HepG2 (cell line): ENCODE results near the gene TSC22D1. TPM values are rescaled to one million over a fixed set of nuclear protein-coding genes. Genes with fewer than 3 reads are reported as not detected.
"Not testable (repeated sequence)": the region's sequence is repeated elsewhere in the genome, so short reads cannot be mapped to it uniquely, and the experiment has no call there.

Experiments
- ATAC-seq: fragments of 200-7000 bp; cut with Tn5 transposase; 3 replicates; pipeline ENCODE4 v1.9.1; 2020; ENCODE audit warnings: mild to moderate bottlenecking, moderate library complexity
- BruUV-seq: library from RNA; stranded (reverse); fragments of 400-500 nt; replicated peaks from 2 replicates; lab custom pipeline; 2021; lab: Mats Ljungman, UMichigan
- CTCF ChIA-PET: fragments of 300-600 bp; formaldehyde crosslinking; extraction: SDS; loops from one replicate; lab custom pipeline; 2021; ENCODE audit warnings: low total read pairs, inconsistent platforms, low intra/inter-chr PET ratio; lab: Yijun Ruan, JAX
- POLR2A ChIA-PET: fragments of 350-600 bp; sonication (Branson Sonifier 250); formaldehyde crosslinking; loops from one replicate; lab custom pipeline; 2020; ENCODE audit warnings: antibody characterized with exemption, inconsistent platforms; lab: Yijun Ruan, JAX
- DNase-seq: peaks from one replicate; pipeline ENCODE4 v3.0.0-alpha.2; 2015; ENCODE audit warnings: low spot score
- FAIRE-seq: peaks from 3 replicates; lab custom pipeline; 2011; peaks lifted over from hg19 to GRCh38; lab: Jason Lieb, UNC
- H2AFZ ChIP-seq: one replicate; pipeline ENCODE4 v1.6.1; 2011; ENCODE audit warnings: low read length, inconsistent platforms
- H3K27ac ChIP-seq: fragments of 300-600 bp; 3 replicates; pipeline ENCODE4 v1.8.0; 2011; ENCODE audit warnings: mixed run types, mild to moderate bottlenecking, mixed read lengths, low read length, inconsistent platforms; ENCODE audit not compliant: insufficient read depth; ENCODE audit errors: extremely low read length
- H3K27me3 ChIP-seq, 2 experiments: fragments of 200-600 bp in 1 of 2; 2 replicates in 1 of 2; 3 replicates in 1 of 2; pipeline versions ENCODE4 v1.6.0 to v1.8.0; 2011; ENCODE audit warnings: low read length in 2 of 2, mild to moderate bottlenecking in 2 of 2, moderate library complexity in 2 of 2, inconsistent platforms in 1 of 2; ENCODE audit not compliant: insufficient read depth in 2 of 2, control insufficient read depth in 1 of 2
- H3K36me3 ChIP-seq, 2 experiments: fragments of 200-600 bp in 1 of 2; replicated peaks in 1 of 2; 2 replicates in 1 of 2; 3 replicates in 1 of 2; pipeline versions ENCODE4 v1.5.1 to v1.8.0; 2011; ENCODE audit warnings: low read length in 2 of 2, inconsistent platforms in 1 of 2; ENCODE audit not compliant: insufficient read depth in 2 of 2, control insufficient read depth in 1 of 2
- H3K4me1 ChIP-seq: 2 replicates; pipeline ENCODE4 v1.5.1; 2012; ENCODE audit warnings: low read length, inconsistent platforms; ENCODE audit not compliant: insufficient read depth
- H3K4me2 ChIP-seq: 2 replicates; pipeline ENCODE4 v1.6.0; 2011; ENCODE audit warnings: low read depth, low read length, inconsistent platforms
- H3K4me3 ChIP-seq, 3 experiments: fragments of 200-600 bp in 1 of 3; sonication (generic), shearing (Covaris generic) in 1 of 3; replicated peaks in 1 of 3; 2 replicates each; pipeline ENCODE4 v1.5.1; 2011 to 2016; ENCODE audit warnings: low read length in 3 of 3, inconsistent platforms in 2 of 3, low read depth in 2 of 3, mild to moderate bottlenecking in 2 of 3, control low read depth in 1 of 3, mixed read lengths in 1 of 3; ENCODE audit not compliant: insufficient read depth in 1 of 3
- H3K79me2 ChIP-seq: one replicate; pipeline ENCODE4 v1.6.1; 2011; ENCODE audit warnings: low read length, inconsistent platforms; ENCODE audit not compliant: insufficient read depth
- H3K9ac ChIP-seq: 2 replicates; pipeline ENCODE4 v1.6.0; 2011; ENCODE audit warnings: mild to moderate bottlenecking, low read depth, low read length, inconsistent platforms; ENCODE audit not compliant: insufficient read depth
- H3K9me3 ChIP-seq: 2 replicates; pipeline ENCODE4 v1.5.1; 2012; ENCODE audit warnings: mild to moderate bottlenecking, low read length
- H4K20me1 ChIP-seq: 2 replicates; pipeline ENCODE4 v1.6.0; 2011; ENCODE audit warnings: inconsistent platforms, mild to moderate bottlenecking, low read length, moderate library complexity; ENCODE audit not compliant: insufficient read depth
- ARID5B ChIP-seq: IDR thresholded peaks from 2 replicates; pipeline ENCODE4 v1.4.0; 2020; ENCODE audit warnings: mild to moderate bottlenecking, missing genetic modification reagents
- HMGXB3 ChIP-seq: sonication (generic); formaldehyde crosslinking; IDR thresholded peaks from 2 replicates; pipeline ENCODE4 v1.4.0; 2020; ENCODE audit warnings: missing genetic modification reagents, borderline replicate concordance
- POLR2AphosphoS2 ChIP-seq: IDR thresholded peaks from 2 replicates; pipeline ENCODE4 v1.6.1; 2011; ENCODE audit warnings: low read depth, low read length, improper control_type of control experiment
- TFE3 ChIP-seq: IDR thresholded peaks from 2 replicates; pipeline ENCODE4 v1.6.1; 2016
- ZMAT3 ChIP-seq: sonication (generic); formaldehyde crosslinking; conservative IDR thresholded peaks from 2 replicates; pipeline ENCODE4 v1.7.0; 2021; ENCODE audit warnings: missing genetic modification reagents
- ZNF275 ChIP-seq: sonication (generic); formaldehyde crosslinking; IDR thresholded peaks from 2 replicates; pipeline ENCODE4 v1.8.0; 2022; ENCODE audit warnings: missing genetic modification reagents, mild to moderate bottlenecking, inconsistent platforms, borderline replicate concordance
- WGBS: methylation state at CpG from one replicate; pipeline ENCODE4 v1.1.6; 2017; ENCODE audit warnings: low lambda C conversion rate; 5-methylcytosine and 5-hydroxymethylcytosine counted together
- in situ Hi-C: cut with HindIII; loops from 2 replicates; pipeline ENCODE4 v1.10.0; 2017; ENCODE audit warnings: low pct_unique_long_range_greater_than_20kb; ENCODE audit not compliant: extremely low pct_ligation_motif_present
- intact Hi-C: fragments of 100-400 bp; cut with micrococcal nuclease; formaldehyde crosslinking; loops from one replicate; pipeline ENCODE4 v1.10.0; 2022; ENCODE audit not compliant: unreplicated experiment
- polyA plus RNA-seq, 8 experiments: library from polyadenylated mRNA; depleted of rRNA in 3 of 8; stranded (reverse) in 7 of 8; unstranded in 1 of 8; fragments of >200 nt; fragmentation: Illumina TruSeq in 4 of 8; extraction: Trizol in 4 of 8; gene quantifications; 2 replicates each; pipeline versions ENCODE4 v1.2.1 to v1.2.3, GENCODE V29; 2011 to 2016; ENCODE audit warnings: low read depth in 4 of 8, missing spikeins in 1 of 8, mixed read lengths in 1 of 8; ENCODE audit not compliant: insufficient read depth in 1 of 8
- total RNA-seq, 5 experiments: library from RNA; depleted of rRNA; stranded (reverse); fragments of >200 nt; fragmentation: Illumina TruSeq; extraction: Trizol; gene quantifications; 2 replicates each; pipeline ENCODE4 v1.2.3, GENCODE V29; 2016; ENCODE audit warnings: low read depth in 1 of 5

TSC22D1 gene
- total and polyA plus RNA-seq, 2 of the 13 experiments (the other 11 are each of a cell fraction or from before 2014, with no cell fraction given): 18.4 to 35.7 TPM

- ATAC-seq (no peak), FAIRE-seq (no peak), DNase-seq (no peak)
- CTCF ChIA-PET: no interaction called here
- H3K9me3 ChIP-seq: no peaks in the 10 kb centered on the region
- peaks cover 21% of the 10 kb centered on the region for H3K4me1 ChIP-seq
- no peaks in the 10 kb centered on the region for H4K20me1 ChIP-seq
- TF ChIP-seq HMGXB3 (CRISPR knock-in tag) (no peak), POLR2AphosphoS2 (no peak), ZMAT3 (CRISPR knock-in tag) (no peak), TFE3 (CRISPR knock-in tag) (no peak), ARID5B (CRISPR knock-in tag) (no peak), ZNF275 (CRISPR knock-in tag) (no peak)
- intact Hi-C loops: no loop called here
- no peak overlapping the region for H3K4me2 ChIP-seq
- H3K4me3 ChIP-seq: no peak overlapping the region
- no TSS peak for BruUV-seq
- no peak overlapping the region for H2AFZ ChIP-seq
- POLR2A ChIA-PET: no interaction called here
- in situ Hi-C loops: no loop called here
- no peaks in the 10 kb centered on the region; a peak in 1 of 5 replicates for H3K27me3 ChIP-seq
- no peaks in the 10 kb centered on the region for H3K79me2 ChIP-seq
- WGBS: 96% methylated on average over 2 of the region's 2 CpGs
- H3K27ac ChIP-seq: no peak overlapping the region
- no peak overlapping the region for H3K9ac ChIP-seq
- H3K36me3 ChIP-seq: no peaks in the 10 kb centered on the region
Measured at GRCh38 chr13:44564936-44565335, 11.2 kb downstream of the TSC22D1 start.

GRCh38 chr13:44562853-44563252 is 13.3 kb downstream of the TSC22D1 start:
- H3K4me3 ChIP-seq, POLR2A ChIA-PET, H3K4me2 ChIP-seq, H3K9me3 ChIP-seq, FAIRE-seq, H3K27ac ChIP-seq, CTCF ChIA-PET, H2AFZ ChIP-seq, H3K79me2 ChIP-seq, intact Hi-C loops, H3K27me3 ChIP-seq, H3K9ac ChIP-seq, ATAC-seq, DNase-seq, H4K20me1 ChIP-seq, in situ Hi-C loops, H3K36me3 ChIP-seq: not testable (repeated sequence)
- WGBS: 97% methylated on average over 6 of the region's 6 CpGs
- BruUV-seq: TSS peak; percentile 26
- peaks cover 21% of the 10 kb centered on the region for H3K4me1 ChIP-seq
